ENCODE measurements around the gene DMRT2.

GRCh38 chr9:1053282-1053621 lies 3.1 kb downstream of the DMRT2 start:
- TF ChIP-seq CTCF (conservative IDR thresholded peaks at IDR 0.05) = no peak
- no peak for TF ChIP-seq ZFX (IDR thresholded peaks at IDR 0.05)
